ENCODE results near the gene DDX50.

The DDX50 gene

GRCh38 chr10:68982389-68982788 is 81.3 kb downstream of the DDX50 start:
- DNase-seq (ENCODE audit: low spot score) = no peak

- DNase-seq (ENCODE audit: low spot score) = no peak
These were observed 86.5 kb downstream of the DDX50 start for GRCh38 chr10:68987611-68988010.

GRCh38 chr10:68988530-68989316 is 87.6 kb downstream of the DDX50 start, which contains the start of gene KIFBP:
TSS of gene KIFBP (plus strand) at chr10:68988803. CDS start at chr10:68988833, 30 bp downstream.
- DNase-seq (ENCODE audit: low spot score) = peak; percentile 82

GRCh38 chr10:68989317-68989990 is 88.3 kb downstream of the DDX50 start:
- no peak for DNase-seq (ENCODE audit: low spot score)

GRCh38 chr10:68992636-68993440 is 91.7 kb downstream of the DDX50 start:
- no peak for DNase-seq (ENCODE audit: low spot score)
